ENCODE measurements around the gene EFNA1. TPM values are rescaled to one million over a fixed set of nuclear protein-coding genes. Genes with fewer than 3 reads are reported as not detected.

The EFNA1 gene
- total and polyA plus RNA-seq, 2 of the 13 experiments (the other 11 are each of a cell fraction or from before 2014, with no cell fraction given): 81.8 to 874 TPM

DNA sequence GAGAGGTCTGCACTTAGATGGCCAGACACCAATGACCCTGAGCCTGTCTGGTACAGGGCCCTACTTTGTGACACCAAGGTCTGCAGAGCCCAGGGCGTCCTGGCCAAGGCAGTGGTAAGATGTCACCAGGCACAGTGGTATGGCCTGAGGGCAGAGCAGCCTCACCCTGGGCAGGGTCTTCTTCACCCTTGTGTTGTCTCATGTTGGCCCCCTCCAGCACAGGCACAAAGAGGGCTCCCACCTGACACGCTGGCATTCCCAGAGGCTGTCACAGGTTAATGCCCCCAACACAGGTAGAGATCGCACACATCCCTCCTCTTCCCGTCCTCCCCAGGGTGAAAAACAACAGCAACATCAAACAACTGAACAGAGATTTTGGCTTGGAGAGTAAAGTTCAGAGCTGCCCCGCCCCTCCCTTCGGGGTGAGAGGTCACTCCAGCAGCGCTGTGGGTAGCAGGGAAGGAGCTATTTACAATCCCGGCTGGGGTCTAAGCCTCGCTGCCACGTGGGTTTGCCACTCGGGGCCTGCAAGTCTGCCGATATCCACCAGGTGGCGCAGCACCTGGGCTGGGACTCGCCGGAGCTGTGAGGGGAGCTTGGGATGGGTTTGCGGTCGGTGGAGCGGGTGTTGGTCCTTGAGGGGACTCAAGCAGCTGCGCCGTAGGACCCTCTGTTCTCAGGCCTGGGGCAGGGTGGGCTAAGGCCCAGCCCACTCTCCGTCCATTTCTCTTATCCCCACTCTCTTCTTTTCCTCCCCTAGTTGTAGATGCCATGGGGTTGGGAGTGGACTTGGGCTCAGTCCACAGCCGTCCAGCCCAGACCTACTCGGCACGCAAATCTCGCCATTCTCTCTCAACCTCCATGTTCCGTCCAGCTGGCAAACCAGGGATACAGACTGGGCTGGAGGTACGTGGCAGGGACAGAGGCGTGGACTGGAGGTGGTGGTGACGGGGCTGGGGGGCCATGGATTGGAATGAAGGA lies 36.3 kb upstream of the EFNA1 start (continued):
- TF ChIP-seq ZNF552 (CRISPR knock-in tag; IDR thresholded peaks at IDR 0.05; ENCODE audit: borderline replicate concordance): 0 out of 2 replicates have a peak, but pooled peaks have one; percentile 22
- peak; percentile 83; the same call in 1 of the 2 replicates for TF ChIP-seq REPIN1 (CRISPR knock-in tag; IDR thresholded peaks at IDR 0.05; ENCODE audit: borderline replicate concordance, low read depth)
- no peak for TF ChIP-seq ZNF530 (CRISPR knock-in tag; IDR thresholded peaks at IDR 0.05; ENCODE audit: low read depth)
- no peak for TF ChIP-seq ZNF382 (CRISPR knock-in tag; IDR thresholded peaks at IDR 0.05; ENCODE audit: borderline replicate concordance)
- TF ChIP-seq SNAPC2 (CRISPR knock-in tag; IDR thresholded peaks at IDR 0.05): no peak; the same call in 1 of the 2 replicates
- no peak for TF ChIP-seq ZBTB2 (CRISPR knock-in tag; IDR thresholded peaks at IDR 0.05; ENCODE audit: low read depth)
- TF ChIP-seq, protein P1, sequence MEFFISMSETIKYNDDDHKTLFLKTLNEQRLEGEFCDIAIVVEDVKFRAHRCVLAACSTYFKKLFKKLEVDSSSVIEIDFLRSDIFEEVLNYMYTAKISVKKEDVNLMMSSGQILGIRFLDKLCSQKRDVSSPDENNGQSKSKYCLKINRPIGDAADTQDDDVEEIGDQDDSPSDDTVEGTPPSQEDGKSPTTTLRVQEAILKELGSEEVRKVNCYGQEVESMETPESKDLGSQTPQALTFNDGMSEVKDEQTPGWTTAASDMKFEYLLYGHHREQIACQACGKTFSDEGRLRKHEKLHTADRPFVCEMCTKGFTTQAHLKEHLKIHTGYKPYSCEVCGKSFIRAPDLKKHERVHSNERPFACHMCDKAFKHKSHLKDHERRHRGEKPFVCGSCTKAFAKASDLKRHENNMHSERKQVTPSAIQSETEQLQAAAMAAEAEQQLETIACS (CRISPR knock-in tag; IDR thresholded peaks at IDR 0.05): no peak
- peak; percentile 43; the same call in 1 of the 2 replicates for TF ChIP-seq KMT2A (CRISPR knock-in tag; IDR thresholded peaks at IDR 0.05)
- peak; percentile 97 for TF ChIP-seq RXRB (CRISPR knock-in tag; IDR thresholded peaks at IDR 0.05; ENCODE audit: borderline replicate concordance)
- no peak; the same call in 1 of the 2 replicates for TF ChIP-seq ZNF557 (CRISPR knock-in tag; IDR thresholded peaks at IDR 0.05)
- peak; percentile 95 for TF ChIP-seq SALL1 (CRISPR knock-in tag; IDR thresholded peaks at IDR 0.05)
- no peak for TF ChIP-seq SAFB2 (CRISPR knock-in tag; IDR thresholded peaks at IDR 0.05; ENCODE audit: borderline replicate concordance, low read depth)
- no peak; the same call in 1 of the 2 replicates for TF ChIP-seq ZNF431 (CRISPR knock-in tag; IDR thresholded peaks at IDR 0.05; ENCODE audit: borderline replicate concordance, low read depth)
- peak; percentile 55; the same call in 1 of the 2 replicates for TF ChIP-seq HOXA5 (CRISPR knock-in tag; IDR thresholded peaks at IDR 0.05)
- TF ChIP-seq, protein P2, sequence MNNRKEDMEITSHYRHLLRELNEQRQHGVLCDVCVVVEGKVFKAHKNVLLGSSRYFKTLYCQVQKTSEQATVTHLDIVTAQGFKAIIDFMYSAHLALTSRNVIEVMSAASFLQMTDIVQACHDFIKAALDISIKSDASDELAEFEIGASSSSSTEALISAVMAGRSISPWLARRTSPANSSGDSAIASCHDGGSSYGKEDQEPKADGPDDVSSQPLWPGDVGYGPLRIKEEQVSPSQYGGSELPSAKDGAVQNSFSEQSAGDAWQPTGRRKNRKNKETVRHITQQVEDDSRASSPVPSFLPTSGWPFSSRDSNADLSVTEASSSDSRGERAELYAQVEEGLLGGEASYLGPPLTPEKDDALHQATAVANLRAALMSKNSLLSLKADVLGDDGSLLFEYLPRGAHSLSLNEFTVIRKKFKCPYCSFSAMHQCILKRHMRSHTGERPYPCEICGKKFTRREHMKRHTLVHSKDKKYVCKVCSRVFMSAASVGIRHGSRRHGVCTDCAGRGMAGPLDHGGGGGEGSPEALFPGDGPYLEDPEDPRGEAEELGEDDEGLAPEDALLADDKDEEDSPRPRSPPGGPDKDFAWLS (CRISPR knock-in tag; IDR thresholded peaks at IDR 0.05; ENCODE audit: borderline replicate concordance): no peak
- no peak for TF ChIP-seq ZBTB3 (CRISPR knock-in tag; IDR thresholded peaks at IDR 0.05; ENCODE audit: borderline replicate concordance, low read depth)
- TF ChIP-seq ZNF225 (CRISPR knock-in tag; IDR thresholded peaks at IDR 0.05): no peak
- no peak for TF ChIP-seq ZNF674 (CRISPR knock-in tag; IDR thresholded peaks at IDR 0.05; ENCODE audit: low read depth)
- no peak for TF ChIP-seq ZNF224 (CRISPR knock-in tag; IDR thresholded peaks at IDR 0.05)
- no peak for TF ChIP-seq SATB2 (CRISPR knock-in tag; IDR thresholded peaks at IDR 0.05)
- TF ChIP-seq, protein P3, sequence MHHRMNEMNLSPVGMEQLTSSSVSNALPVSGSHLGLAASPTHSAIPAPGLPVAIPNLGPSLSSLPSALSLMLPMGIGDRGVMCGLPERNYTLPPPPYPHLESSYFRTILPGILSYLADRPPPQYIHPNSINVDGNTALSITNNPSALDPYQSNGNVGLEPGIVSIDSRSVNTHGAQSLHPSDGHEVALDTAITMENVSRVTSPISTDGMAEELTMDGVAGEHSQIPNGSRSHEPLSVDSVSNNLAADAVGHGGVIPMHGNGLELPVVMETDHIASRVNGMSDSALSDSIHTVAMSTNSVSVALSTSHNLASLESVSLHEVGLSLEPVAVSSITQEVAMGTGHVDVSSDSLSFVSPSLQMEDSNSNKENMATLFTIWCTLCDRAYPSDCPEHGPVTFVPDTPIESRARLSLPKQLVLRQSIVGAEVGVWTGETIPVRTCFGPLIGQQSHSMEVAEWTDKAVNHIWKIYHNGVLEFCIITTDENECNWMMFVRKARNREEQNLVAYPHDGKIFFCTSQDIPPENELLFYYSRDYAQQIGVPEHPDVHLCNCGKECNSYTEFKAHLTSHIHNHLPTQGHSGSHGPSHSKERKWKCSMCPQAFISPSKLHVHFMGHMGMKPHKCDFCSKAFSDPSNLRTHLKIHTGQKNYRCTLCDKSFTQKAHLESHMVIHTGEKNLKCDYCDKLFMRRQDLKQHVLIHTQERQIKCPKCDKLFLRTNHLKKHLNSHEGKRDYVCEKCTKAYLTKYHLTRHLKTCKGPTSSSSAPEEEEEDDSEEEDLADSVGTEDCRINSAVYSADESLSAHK (CRISPR knock-in tag; IDR thresholded peaks at IDR 0.05; ENCODE audit: borderline replicate concordance): no peak

Measured in HepG2 (cell line).